Measurements from ENCODE around the gene GRAP2. TPM values are rescaled to one million over a fixed set of nuclear protein-coding genes. Genes with fewer than 3 reads are reported as not detected.

GRAP2 gene
- total RNA-seq, 1 experiment from 2014 or later = not detected

- no peak for DNase-seq (ENCODE audit: low spot score)
These were observed 64.9 kb downstream of the GRAP2 start for GRCh38 chr22:39965748-39966147.

- DNase-seq (ENCODE audit: low spot score) = no peak
These were observed 65.6 kb downstream of the GRAP2 start for GRCh38 chr22:39966470-39966869.

DNA sequence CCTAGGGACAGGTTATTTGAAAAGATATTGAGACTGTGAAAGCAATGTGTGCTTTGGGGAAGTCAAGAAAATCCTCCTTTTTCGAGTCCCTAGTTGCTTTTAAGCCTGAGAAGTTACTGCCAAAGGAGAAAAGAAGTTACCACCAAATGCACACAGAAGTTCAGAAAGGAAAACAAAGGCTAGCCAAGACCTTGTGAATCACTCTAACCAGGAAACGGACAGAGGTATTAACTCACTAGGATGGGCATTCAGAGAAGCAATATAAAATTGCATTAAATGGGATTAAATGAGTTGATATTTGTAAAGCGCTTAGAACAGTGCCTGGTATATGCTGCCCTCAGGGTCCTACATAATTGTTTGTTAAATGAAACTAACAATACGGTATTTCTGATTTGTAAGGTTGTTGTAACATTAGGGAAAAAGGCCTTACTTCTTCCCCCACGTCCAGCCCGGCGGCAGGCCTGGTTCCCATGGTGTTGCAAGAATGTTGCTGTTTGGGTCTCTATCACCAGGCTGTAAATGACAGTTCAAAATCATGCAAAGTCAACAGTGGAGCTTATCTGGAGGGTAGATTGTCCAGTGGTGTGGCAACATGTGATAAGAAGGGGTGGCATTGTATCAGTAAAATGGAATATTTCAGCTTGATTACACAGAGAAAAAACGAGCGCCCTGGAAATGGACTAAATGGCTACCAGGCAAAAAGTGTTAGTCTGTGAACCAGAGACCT, 66.4 kb downstream of the GRAP2 start:
- DNase-seq (ENCODE audit: low spot score) = no peak

DNA sequence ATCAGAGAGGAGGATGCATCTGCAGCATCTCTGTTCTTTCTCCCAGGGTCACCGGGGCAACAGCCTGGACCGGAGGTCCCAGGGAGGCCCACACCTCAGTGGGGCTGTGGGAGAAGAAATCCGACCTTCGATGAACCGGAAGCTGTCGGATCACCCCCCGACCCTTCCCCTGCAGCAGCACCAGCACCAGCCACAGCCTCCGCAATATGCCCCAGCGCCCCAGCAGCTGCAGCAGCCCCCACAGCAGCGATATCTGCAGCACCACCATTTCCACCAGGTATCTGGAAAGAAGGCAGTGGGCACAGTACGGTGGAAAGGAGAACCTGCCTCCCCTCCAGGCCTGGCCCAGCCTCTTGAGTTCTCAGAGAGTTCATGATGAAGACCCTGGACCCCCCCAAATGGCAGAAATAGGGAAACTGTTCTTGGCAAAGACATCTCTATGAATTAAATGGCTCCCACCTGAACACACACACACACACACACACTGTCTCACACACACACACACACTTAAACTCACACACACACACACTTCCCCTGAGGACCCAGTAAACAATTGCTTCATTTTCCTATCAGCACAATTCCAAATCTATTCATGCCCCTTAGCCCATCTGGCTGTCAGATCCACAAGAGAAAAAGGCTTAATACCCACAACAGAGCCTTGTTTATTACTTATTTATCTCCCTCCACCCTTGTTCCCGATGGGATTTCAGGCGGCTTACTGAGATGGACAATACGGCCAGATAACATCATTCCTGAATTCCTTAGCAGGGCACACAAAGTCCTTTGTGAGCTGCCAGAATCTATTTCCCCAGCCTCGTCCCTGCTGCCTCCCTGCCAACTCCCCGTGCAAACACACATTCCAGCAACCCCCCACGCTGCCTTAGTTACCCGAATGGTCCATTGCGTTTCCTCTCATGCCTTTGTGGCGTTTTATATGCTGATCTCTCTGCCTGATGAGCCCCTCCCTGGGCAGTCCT, 67.4 kb downstream of the GRAP2 start:
- DNase-seq (ENCODE audit: low spot score) = no peak

- no peak for DNase-seq (ENCODE audit: low spot score)
These were observed 69.9 kb downstream of the GRAP2 start for GRCh38 chr22:39970742-39971141.

DNA sequence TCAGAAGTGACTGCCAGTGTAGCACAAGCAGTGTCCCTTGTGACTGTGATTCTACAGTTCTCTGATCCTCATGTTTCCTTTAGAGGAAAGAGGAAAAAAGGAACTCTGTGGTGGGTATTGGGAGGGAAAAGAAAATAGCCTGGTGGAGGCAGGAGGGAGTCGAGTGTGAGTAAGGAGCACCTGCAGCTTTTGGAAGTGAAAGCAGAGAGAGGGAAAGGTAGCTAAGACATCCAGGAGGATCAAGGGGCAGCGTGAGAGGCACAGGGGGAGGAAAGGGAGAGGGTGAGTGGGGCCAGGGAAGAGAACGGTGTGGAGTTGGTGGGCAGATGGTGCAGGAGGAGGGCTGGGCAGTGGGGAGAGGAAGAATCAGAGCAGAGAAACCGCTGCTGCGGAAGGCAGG, 71.8 kb downstream of the GRAP2 start:
- DNase-seq (ENCODE audit: low spot score) = no peak

- DNase-seq (ENCODE audit: low spot score) = no peak
These were observed 72.8 kb downstream of the GRAP2 start for GRCh38 chr22:39973656-39974055.

GRCh38 chr22:39974065-39974464, 73.2 kb downstream of the GRAP2 start:
- no peak for DNase-seq (ENCODE audit: low spot score)

- DNase-seq (ENCODE audit: low spot score) = no peak
These were observed 78.2 kb downstream of the GRAP2 start for GRCh38 chr22:39979048-39979447.

DNA sequence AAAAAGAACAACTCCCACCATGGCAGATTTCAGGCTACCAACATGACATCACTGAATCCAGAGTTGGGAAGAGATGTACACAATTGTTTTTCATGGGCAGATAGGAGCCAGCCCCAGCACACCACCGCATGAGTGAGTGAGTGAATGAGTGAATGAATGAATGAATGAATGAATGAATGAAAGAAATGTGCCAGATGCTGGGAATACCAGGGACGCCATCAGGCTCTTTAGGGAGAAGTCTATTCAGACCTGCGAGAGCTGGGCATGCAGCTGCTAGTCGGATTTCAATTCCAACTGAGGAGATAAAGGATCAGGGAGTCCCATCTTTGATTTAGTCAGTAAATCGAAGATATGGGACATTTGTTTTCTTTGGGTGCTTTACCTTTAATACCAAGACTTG, 78.6 kb downstream of the GRAP2 start:
- DNase-seq (ENCODE audit: low spot score) = no peak

- DNase-seq (ENCODE audit: low spot score) = no peak
These were observed 79.7 kb downstream of the GRAP2 start for GRCh38 chr22:39980596-39980995.

DNA sequence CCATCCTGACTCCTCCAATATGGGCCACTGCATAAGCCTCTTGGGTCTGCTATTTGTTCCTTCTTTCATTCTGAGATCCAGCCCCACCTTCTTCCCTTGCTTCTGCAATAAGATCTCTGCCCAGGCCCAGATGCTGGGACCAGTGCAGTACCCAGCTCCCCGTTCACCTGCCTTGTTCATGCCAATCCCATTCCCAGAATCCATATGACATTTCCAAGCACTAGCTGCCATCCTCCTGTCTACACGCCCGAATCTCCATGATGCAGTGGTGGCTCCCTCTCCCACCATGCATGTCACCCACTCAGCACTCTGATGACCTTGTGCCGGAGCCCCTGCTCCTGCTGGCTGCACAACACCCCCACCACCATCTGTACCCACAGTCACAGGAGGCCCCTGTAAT, 82.5 kb downstream of the GRAP2 start:
- DNase-seq (ENCODE audit: low spot score) = no peak

DNA sequence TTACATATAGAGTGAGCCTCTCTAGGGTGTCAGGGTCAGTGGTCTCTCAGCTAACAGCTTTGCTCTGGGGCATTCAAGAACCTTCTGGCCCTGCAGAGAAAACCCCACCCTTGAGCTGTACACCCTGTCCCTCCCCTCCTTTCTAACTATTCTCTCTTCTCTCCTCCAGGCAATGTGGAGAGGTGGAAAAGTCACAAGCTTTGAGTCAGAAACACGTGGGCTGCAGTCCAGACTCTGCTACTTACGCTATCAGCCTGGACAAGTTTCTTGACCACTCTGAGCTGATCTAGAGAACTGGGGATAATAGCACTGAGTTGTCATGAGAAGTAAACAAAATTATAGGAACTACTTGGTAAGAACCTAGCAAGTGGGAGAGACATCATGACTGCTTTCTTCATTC, 83.1 kb downstream of the GRAP2 start:
- no peak for DNase-seq (ENCODE audit: low spot score)

GRCh38 chr22:39984746-39985145, 83.9 kb downstream of the GRAP2 start:
- no peak for DNase-seq (ENCODE audit: low spot score)

GRCh38 chr22:39985383-39986035, 84.6 kb downstream of the GRAP2 start:
- no peak for DNase-seq (ENCODE audit: low spot score)

DNA sequence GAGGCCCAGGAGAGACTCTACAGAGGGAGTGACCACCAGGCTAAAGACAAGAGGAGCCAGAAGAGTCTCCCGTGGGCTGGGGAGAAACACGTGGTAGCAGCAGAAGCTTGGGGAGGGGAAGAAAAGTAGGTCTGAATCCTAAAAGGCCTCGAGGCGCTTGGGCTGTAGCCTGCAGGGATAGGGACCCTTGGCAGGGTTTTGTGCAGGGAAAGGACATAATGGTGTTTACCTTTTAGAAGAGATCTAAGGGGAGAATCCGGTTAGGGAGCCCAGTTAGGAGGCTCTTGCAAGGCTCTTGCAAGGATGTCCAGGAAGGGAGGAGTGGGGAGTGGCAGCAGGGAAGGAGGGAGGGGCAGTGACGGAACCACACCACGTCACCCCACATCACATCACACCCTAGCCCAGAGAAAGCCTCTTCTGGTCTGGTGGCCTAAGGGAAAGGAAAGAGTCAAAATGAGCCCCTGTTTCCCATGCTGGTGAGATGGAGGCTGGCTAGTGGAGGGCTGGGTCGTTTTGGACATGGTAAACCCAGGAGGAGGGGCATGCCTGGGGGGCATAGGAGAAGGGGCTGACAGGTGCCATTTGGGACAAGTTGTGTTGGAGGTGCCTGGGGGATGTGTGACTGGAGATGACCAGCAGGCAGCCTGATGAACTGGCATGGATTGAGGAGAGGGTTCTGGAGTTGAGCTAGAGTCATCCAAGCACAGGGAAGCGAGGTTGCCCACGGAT, 87.7 kb downstream of the GRAP2 start:
- DNase-seq (ENCODE audit: low spot score) = no peak

- DNase-seq (ENCODE audit: low spot score) = no peak
These were observed 88.7 kb downstream of the GRAP2 start for GRCh38 chr22:39989633-39990032.

DNA sequence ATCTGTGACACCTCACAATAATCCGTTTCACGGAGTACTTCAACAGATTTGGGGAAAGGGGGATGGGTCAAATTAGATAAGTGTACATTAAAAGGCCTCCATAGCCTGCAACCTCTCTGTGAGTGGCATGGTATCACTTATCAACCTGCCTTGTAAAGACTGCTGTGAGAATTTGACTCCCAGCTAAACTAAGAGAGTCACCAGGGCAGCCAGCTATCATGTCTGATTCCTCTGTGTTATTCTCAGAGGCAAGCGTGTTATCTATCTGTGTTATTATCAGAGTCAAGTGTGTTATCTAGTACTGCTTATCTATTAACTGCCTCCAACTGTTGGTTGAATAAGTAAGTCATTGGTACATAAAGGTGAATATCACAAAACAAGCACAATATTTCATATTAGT, 89.8 kb downstream of the GRAP2 start:
- no peak for DNase-seq (ENCODE audit: low spot score)

GRCh38 chr22:39991159-39991860, 90.4 kb downstream of the GRAP2 start:
- DNase-seq (ENCODE audit: low spot score) = no peak

GRCh38 chr22:39992088-39992826, 91.4 kb downstream of the GRAP2 start:
- no peak for DNase-seq (ENCODE audit: low spot score)

Data from H4 (cell line).